Measurements from ENCODE around the gene ABCB9. TPM values are rescaled to one million over a fixed set of nuclear protein-coding genes. Genes with fewer than 3 reads are reported as not detected.

ABCB9 gene
- total RNA-seq, 4 donors from 2014 or later: 2.7 to 9.5 (median 7.4) TPM

DNA sequence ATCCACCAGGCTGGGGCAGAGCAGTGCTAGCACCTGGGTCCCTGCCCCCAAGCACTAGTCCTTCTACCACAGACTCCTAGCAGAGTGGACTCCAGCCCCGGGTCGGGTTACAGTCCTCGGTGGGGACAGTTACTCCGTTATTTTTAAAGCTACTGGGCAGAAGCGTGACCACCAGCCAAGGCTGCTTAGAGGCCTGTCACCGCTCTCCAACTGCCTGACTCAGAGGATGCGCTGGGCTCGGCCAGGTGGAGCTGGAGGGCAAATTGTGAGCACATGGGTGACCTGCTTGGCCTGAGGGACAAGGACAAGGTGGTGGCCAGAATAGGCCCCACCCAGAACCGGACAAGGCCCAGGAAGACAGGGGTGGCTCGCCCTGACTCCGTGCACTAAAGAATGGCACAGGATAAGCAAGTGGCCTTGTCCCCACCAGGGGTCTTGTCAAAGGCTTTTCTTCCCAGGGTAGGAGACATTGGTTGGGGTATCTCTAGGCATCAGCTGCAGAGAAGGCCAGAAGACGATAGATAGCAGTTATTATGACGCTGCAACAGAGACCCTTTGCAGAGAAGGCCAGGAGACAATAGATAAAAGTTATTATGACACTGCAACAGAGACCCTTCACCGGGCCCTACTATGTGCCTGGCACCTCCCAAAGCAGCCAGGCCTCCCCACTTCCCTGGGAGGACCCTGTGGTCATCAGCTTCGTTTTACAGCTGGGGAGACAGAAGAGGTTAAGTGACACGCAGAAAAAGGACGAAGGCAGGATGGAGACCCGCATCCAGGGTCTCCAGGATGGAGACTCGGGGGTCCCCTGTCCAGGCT is 1.6 kb downstream of the ABCB9 start:
- Histone ChIP-seq H3K27ac (no peak overlapping the region), H3K9me3 (no peaks in the 10 kb centered on the region)

DNA sequence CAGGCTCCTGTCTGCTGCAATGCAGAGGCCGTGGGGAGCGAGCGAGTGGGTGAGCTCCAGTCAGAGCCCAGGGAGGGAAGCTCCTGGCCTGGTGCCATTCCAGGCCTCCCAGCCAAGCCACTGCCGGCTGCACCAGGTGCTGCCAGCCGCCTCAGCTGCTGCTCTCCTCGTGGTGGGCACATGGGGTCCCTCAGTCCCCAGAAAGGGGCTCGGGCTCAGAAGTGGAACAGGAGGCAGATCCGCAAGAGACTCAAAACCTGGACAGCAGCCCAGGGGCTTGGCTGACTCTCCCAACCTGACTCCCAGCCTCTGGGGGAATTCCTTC is 2.4 kb downstream of the ABCB9 start:
- Histone ChIP-seq H3K27me3 (no peaks in the 10 kb centered on the region), H3K4me3 (no peak overlapping the region), H3K4me1 (peaks cover 43% of the 10 kb centered on the region), H3K27ac (no peak overlapping the region), H3K9me3 (no peaks in the 10 kb centered on the region), H3K36me3 (peaks cover 9% of the 10 kb centered on the region)
- TF ChIP-seq EP300 (IDR thresholded peaks at IDR 0.05) (no peak), POLR2A (IDR thresholded peaks at IDR 0.05) (no peak), POLR2AphosphoS5 (IDR thresholded peaks at IDR 0.05) (no peak)
- TF ChIP-seq, protein P1, sequence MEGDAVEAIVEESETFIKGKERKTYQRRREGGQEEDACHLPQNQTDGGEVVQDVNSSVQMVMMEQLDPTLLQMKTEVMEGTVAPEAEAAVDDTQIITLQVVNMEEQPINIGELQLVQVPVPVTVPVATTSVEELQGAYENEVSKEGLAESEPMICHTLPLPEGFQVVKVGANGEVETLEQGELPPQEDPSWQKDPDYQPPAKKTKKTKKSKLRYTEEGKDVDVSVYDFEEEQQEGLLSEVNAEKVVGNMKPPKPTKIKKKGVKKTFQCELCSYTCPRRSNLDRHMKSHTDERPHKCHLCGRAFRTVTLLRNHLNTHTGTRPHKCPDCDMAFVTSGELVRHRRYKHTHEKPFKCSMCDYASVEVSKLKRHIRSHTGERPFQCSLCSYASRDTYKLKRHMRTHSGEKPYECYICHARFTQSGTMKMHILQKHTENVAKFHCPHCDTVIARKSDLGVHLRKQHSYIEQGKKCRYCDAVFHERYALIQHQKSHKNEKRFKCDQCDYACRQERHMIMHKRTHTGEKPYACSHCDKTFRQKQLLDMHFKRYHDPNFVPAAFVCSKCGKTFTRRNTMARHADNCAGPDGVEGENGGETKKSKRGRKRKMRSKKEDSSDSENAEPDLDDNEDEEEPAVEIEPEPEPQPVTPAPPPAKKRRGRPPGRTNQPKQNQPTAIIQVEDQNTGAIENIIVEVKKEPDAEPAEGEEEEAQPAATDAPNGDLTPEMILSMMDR (IDR thresholded peaks at IDR 0.05): no peak
- no peak for DNase-seq (ENCODE audit: low spot score in 2 of 2)
- 67% methylated on average over 1 of the region's 8 CpGs for WGBS

More for the DNA sequence above, 1.6 kb downstream of the ABCB9 start:
- WGBS: 85% methylated on average over 19 of the region's 19 CpGs
- no peak for DNase-seq (ENCODE audit: low spot score in 2 of 2)
- H3K36me3 ChIP-seq: peaks cover 6% of the 10 kb centered on the region
- no peaks in the 10 kb centered on the region for H3K27me3 ChIP-seq
- peak overlapping the region; percentile 66 for H3K4me3 ChIP-seq
- peaks cover 45% of the 10 kb centered on the region for H3K4me1 ChIP-seq
- TF ChIP-seq POLR2A (IDR thresholded peaks at IDR 0.05) (no peak), EP300 (IDR thresholded peaks at IDR 0.05) (no peak), POLR2AphosphoS5 (IDR thresholded peaks at IDR 0.05) (no peak)
- TF ChIP-seq, protein P1 (IDR thresholded peaks at IDR 0.05): no peak

DNA sequence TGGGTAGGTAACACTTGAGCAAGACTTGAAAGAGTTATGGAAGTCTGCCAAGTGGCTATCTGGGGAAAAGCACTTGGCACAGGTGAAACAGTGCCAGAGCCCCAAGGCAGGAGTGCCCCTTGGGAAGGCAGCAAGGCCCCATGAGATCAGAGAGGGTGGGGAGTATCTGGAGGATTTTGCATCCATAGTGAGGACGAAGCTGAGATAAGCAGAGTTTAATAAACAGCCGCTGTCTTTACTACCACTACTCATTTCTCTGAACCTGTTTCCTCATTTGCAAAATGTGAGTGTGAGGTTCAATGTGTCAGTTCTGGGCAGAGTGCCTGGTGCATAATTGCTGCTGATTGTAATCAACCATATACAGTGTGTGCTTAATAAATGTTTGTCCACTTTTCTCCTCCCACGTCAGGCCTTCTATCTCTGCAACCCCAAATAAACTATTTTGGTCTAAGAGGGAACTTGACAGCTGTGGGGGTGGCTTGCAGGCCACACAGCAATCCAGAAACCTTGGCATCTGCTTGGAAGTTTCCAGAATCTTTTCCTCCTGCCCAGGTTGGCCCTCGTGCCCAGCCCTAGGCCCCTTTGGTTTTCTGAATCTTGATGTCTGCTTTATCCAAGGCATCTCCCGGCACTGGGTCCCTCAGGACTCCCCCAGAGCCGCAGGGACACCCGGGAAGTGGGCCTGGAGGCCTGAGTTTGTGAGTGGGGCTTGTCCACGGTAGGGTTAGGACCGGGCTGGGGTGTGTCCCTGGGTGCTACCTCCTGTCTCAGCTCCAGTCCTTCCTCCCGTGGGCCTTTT is 4.5 kb downstream of the ABCB9 start:
- WGBS: 66% methylated on average over 10 of the region's 10 CpGs
- Histone ChIP-seq H3K27ac (no peak overlapping the region), H3K27me3 (no peaks in the 10 kb centered on the region), H3K9me3 (no peaks in the 10 kb centered on the region), H3K36me3 (peaks cover 9% of the 10 kb centered on the region), H3K4me1 (peaks cover 42% of the 10 kb centered on the region), H3K4me3 (no peak overlapping the region)
- DNase-seq (ENCODE audit: low spot score in 2 of 2): no peak
- TF ChIP-seq, protein P1 (IDR thresholded peaks at IDR 0.05): no peak
- TF ChIP-seq POLR2A (IDR thresholded peaks at IDR 0.05) (no peak), EP300 (IDR thresholded peaks at IDR 0.05) (no peak), POLR2AphosphoS5 (IDR thresholded peaks at IDR 0.05) (no peak)

DNA sequence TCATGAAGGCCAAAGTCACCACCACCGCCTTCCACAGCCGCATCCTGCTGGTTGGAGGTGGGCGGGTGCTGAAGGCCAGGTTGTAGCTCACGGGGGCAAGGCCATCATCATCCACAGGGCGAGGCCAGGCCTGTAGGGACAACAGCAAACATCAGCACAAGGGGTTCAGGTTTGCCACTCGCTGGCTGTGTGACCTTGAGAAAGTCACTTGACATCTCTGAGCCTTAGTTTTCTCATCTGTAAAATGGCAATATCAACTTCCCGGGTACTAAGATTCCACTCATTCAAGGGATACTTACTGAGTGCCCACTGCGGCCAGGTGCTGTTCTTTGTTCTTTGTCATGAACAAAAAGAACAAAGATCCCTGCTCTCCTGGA is 6.1 kb downstream of the ABCB9 start:
- H3K36me3 ChIP-seq: peaks cover 9% of the 10 kb centered on the region
- TF ChIP-seq, protein P1 (IDR thresholded peaks at IDR 0.05): no peak
- no peak for TF ChIP-seq EP300 (IDR thresholded peaks at IDR 0.05)
- no peak for TF ChIP-seq POLR2AphosphoS5 (IDR thresholded peaks at IDR 0.05)
- TF ChIP-seq POLR2A (IDR thresholded peaks at IDR 0.05): no peak
- no peak for DNase-seq (ENCODE audit: low spot score in 2 of 2)
- WGBS: 82% methylated on average over 4 of the region's 8 CpGs
- peaks cover 27% of the 10 kb centered on the region for H3K4me1 ChIP-seq
- H3K9me3 ChIP-seq: no peaks in the 10 kb centered on the region
- no peak overlapping the region for H3K4me3 ChIP-seq
- H3K27ac ChIP-seq: no peak overlapping the region
- H3K27me3 ChIP-seq: no peaks in the 10 kb centered on the region

DNA sequence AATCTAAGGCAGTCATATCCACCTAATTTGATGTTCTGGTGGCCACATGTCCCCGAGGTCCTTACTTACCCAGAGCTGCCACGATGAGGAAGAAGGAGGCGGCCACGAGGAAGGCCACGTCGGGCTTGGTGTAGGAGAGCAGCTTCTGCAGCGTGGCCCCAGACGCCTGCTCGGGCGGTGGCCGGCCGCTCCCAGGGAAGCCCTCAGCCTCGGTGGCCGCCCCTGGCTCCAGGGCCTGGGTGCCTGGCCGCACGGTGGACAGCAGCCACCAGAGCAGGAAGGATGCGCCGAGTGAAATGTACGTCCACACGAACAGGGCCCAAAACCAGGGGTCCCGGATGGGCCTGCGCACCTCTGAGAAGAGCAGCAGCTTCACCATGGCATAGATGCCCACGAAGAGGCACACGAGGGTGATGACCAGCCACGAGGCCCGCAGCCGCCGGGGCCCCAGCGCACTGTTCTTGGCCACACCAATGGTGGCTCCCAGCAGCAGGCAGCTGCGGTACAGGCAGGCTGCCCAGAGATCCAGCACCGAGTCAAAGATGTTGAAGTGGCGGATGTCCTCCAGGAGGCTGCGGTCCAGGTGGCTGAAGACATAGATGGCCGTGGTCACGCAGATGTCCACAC is 6.6 kb downstream of the ABCB9 start:
- TF ChIP-seq POLR2A (IDR thresholded peaks at IDR 0.05) (no peak), EP300 (IDR thresholded peaks at IDR 0.05) (no peak), POLR2AphosphoS5 (IDR thresholded peaks at IDR 0.05) (no peak)
- TF ChIP-seq, protein P1 (IDR thresholded peaks at IDR 0.05): no peak

More for the DNA sequence above, 6.6 kb downstream of the ABCB9 start:
- H3K4me1 ChIP-seq: peaks cover 22% of the 10 kb centered on the region
- no peaks in the 10 kb centered on the region for H3K9me3 ChIP-seq
- H3K27ac ChIP-seq: no peak overlapping the region
- DNase-seq (ENCODE audit: low spot score in 2 of 2): no peak
- no peak overlapping the region for H3K4me3 ChIP-seq
- H3K27me3 ChIP-seq: no peaks in the 10 kb centered on the region
- peaks cover 9% of the 10 kb centered on the region for H3K36me3 ChIP-seq
- WGBS: 93% methylated on average over 28 of the region's 35 CpGs

All from suprapubic skin (tissue), 4 donors.